ENCODE measurements around the gene SCOC.
"Not testable (repeated sequence)": the region's sequence is repeated elsewhere in the genome, so short reads cannot be mapped to it uniquely, and the experiment has no call there.

The SCOC gene

GRCh38 chr4:140359562-140360427, 13.7 kb upstream of the SCOC start:
- intact Hi-C loops (cut with DNase I): loop anchor here (5.0 kb wide), 2 partner anchors 248 to 488 kb away; no protein-coding TSS in a partner anchor

DNA sequence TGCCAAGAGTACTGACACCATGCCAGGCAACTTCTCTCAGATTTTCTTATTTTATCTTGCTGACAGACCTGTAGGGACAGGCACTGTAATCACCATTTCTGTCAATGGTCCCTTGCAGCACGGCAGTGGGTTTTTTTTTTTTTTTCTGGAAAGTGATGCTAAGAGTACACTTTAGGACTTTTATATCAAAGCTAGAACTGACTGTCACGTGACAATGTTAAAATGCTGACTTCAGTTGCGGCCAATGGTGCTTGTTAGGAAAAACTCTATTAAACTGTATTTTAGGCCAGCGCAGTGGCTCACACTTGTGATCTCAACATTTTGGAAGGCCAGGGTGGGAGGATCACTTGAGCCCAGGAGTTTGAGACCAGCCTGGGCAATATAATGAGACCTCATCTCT, 12.3 kb upstream of the SCOC start:
- no peak for DNase-seq
- intact Hi-C loops (cut with DNase I): loop anchor here (5.0 kb wide), 1 partner anchor 486 kb away; no protein-coding TSS in a partner anchor

More at GRCh38 chr4:140359562-140360427, 13.7 kb upstream of the SCOC start:
- peak in 8 of 10 donors; percentile 58 to 90 (median 72) for DNase-seq

- no peak for DNase-seq
- intact Hi-C loops (cut with DNase I): loop anchor here (5.0 kb wide), 1 partner anchor 484 kb away; no protein-coding TSS in a partner anchor
Observed at GRCh38 chr4:140363051-140363450, 10.4 kb upstream of the SCOC start.

DNA sequence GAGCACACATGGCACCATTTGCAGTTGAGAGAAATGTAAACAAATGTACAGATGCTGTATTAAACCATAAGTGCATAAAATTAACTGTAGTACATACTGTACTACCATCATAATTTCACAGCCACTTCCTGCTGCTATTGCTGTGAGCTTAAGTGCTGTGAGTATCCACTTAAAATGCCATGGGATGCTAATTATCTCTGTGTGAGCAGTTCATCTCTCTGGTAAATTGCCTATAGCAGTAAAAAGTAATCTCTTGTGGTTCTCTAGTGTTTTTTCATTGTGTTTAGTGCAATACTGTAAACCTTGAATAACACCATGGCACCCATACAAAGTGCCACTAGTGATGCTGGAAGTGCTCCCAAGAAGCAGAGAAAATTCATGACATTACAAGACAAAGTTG, 9.9 kb upstream of the SCOC start:
- no peak for DNase-seq
- intact Hi-C loops (cut with DNase I): loop anchor here (5.0 kb wide), 1 partner anchor 484 kb away; no protein-coding TSS in a partner anchor

DNA sequence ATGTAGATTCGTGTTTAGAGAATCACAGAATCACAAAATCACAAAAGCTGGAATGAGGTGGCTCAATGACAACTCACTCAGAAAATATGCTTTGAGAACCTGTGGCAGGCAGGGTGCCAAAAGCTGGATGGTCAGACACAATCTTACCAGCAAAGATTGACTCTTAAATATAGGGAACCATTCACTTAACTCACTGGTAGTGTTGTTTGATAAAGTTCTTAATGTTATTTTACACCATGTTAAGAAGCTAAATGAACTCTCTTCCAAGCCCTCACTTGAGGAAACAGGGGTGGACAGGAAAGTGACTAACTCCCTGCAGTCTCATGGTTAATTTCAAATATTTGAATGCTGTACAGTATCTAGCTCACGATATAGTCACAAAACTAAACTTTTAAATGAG, 5.7 kb upstream of the SCOC start:
- intact Hi-C loops (cut with DNase I): no loop called here
- no peak for DNase-seq

- no peak for DNase-seq
- intact Hi-C loops (cut with DNase I): no loop called here
Observed at GRCh38 chr4:140368686-140369085, 4.8 kb upstream of the SCOC start.

- intact Hi-C loops (cut with DNase I): loop anchor here (2.0 kb wide), 1 partner anchor 152 kb away; the partner anchor contains the start of gene ELMOD2
Observed at GRCh38 chr4:140372751-140373327, 607 bp upstream of the SCOC start.

GRCh38 chr4:140374130-140374477, 658 bp downstream of the SCOC start:
- intact Hi-C loops (cut with DNase I): no loop called here
- no peak for DNase-seq

More at GRCh38 chr4:140372751-140373327, 607 bp upstream of the SCOC start:
- no peak for DNase-seq

DNA sequence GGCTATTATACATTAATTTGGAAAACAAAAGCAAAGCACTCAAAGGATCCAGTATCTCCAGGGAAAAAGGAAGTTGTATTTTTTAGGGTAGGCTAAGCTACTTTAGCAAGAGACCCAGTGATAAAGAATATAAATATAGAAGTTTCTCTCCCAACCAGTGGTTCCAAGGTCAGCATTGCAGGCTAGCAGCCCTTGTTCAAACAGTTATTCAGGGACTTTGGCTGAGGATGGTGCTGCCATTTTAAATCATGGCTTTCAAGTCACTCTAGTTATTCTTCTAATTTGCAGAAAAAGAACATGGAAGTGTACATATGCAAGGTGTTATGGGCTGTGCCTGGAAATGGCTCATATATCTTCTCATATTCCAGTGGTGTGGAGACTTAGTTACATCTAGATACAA, 9.3 kb downstream of the SCOC start:
- no peak for DNase-seq
- intact Hi-C loops (cut with DNase I): no loop called here

GRCh38 chr4:140388015-140388414, 14.6 kb downstream of the SCOC start:
- DNase-seq: no peak
- intact Hi-C loops (cut with DNase I): no loop called here

- intact Hi-C loops (cut with DNase I): no loop called here
Observed at GRCh38 chr4:140395668-140396067, 22.2 kb downstream of the SCOC start.

DNA sequence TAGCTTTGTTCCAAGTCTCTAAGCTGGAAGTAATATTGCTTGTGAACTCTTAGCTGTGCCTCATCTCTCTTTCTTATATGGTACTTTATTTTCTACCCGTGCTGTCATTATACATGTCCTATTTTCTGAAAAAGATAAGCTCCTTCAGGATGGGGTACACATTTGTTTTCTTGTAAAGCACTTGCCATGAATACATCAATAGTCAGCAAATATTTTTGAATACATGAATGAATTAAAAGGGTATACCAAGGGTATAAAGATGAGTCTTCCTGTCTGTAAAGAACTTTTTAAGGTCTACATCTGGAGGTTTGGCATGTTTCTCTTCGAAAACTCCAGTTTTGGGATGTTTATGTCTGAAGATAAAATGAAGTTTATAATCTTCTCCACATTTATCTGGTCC, 26.7 kb downstream of the SCOC start:
- DNase-seq: no peak
- intact Hi-C loops (cut with DNase I): no loop called here

More at GRCh38 chr4:140395668-140396067, 22.2 kb downstream of the SCOC start:
- DNase-seq: no peak

DNA sequence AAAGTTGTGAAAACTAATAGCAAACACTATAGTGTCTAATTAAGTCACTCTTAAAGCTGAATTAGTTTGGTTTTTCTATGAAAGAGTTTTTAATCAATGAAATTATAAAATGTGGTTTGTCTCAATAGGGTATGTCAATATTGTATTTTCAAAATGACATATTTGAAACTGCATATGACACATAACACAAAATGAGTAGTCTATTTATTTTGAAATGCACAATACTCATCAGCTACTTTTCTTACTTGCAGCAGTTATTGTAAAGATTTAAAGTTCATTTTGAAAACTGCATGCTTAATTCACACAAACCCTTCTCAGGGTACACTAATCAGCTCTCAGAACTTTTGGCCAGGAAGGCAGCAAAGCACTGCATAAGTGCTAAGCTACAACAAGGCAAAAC, 32.8 kb downstream of the SCOC start:
- no peak for DNase-seq

GRCh38 chr4:140408974-140409373, 35.5 kb downstream of the SCOC start:
- no peak for DNase-seq
- intact Hi-C loops (cut with DNase I): no loop called here

More for the DNA sequence above, 32.8 kb downstream of the SCOC start:
- intact Hi-C loops (cut with DNase I): no loop called here

DNA sequence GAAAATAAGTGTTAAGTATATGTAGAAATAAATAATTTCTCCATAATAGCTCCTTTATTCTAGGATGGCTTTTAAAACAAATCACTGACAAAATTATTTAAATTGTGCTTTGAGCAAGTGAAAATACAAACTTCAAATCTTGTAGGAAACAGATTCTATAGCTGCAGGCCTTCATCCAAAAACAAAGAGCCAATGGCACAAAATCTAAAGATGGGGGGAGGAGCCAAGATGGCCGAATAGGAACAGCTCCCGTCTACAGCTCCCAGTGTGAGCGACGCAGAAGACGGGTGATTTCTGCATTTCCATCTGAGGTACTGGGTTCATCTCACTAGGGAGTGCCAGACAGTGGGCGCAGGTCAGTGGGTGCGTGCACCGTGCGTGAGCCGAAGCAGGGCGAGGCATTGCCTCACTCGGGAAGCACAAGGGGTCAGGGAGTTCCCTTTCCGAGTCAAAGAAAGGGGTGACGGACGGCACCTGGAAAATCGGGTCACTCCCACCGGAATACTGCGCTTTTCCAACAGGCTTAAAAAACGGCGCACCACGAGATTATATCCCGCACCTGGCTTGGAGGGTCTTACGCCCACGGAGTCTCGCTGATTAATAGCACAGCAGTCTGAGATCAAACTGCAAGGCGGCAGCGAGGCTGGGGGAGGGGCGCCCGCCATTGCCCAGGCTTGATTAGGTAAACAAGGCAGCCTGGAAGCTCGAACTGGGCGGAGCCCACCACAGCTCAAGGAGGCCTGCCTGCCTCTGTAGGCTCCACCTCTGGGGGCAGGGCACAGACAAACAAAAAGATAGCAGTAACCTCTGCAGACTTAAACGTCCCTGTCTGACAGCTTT, 39.9 kb downstream of the SCOC start:
- intact Hi-C loops (cut with DNase I): not testable (repeated sequence)

DNA sequence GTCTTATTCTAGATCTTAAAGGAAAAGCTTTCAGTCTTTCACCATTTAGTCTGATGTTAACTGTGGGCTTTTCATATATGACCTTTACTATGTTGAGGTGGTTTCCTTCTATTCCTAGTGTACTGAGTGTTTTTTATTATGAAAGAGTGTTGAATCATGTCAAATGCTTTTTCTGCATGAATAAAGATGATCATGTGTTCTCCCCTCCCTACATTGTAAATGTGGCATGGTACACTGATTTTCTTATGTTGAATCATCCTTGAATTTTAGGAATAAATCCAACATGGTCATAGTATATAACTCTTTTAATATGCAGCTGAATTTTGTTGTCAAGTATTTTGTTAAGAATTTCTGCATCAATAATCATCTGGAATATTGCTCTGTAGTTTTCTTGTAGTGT, 49.7 kb downstream of the SCOC start:
- DNase-seq: no peak
- intact Hi-C loops (cut with DNase I): no loop called here

More for the DNA sequence above, 39.9 kb downstream of the SCOC start:
- DNase-seq: peak in 1 of 10 donors; percentile 61

DNA sequence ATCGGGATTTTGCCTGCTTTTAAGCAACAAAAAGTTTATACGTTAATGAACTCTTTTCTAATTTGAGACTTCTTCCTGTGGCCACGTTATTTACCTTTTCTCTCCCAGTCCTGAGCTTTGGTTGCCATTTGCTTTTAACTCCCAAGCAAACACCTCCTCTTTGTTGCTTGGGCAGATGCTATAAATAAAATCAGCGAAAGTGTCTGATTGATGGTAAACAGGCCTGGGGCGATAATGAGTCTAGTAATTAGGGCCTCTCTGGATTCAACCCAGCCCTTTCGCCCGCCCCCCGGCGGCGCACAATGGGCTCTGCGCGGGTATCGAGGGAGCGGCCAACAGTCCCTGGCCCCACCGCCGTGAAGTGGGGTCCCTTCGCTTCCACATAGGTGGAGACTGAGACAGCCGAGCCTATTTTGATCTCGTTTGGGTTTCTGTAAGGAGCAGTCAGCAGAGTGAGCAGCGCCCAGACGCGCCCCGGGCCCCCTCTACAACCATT, 53.2 kb downstream of the SCOC start:
- peak in 5 of 10 donors; percentile 6 to 81 (median 10) for DNase-seq
- intact Hi-C loops (cut with DNase I): no loop called here

DNA sequence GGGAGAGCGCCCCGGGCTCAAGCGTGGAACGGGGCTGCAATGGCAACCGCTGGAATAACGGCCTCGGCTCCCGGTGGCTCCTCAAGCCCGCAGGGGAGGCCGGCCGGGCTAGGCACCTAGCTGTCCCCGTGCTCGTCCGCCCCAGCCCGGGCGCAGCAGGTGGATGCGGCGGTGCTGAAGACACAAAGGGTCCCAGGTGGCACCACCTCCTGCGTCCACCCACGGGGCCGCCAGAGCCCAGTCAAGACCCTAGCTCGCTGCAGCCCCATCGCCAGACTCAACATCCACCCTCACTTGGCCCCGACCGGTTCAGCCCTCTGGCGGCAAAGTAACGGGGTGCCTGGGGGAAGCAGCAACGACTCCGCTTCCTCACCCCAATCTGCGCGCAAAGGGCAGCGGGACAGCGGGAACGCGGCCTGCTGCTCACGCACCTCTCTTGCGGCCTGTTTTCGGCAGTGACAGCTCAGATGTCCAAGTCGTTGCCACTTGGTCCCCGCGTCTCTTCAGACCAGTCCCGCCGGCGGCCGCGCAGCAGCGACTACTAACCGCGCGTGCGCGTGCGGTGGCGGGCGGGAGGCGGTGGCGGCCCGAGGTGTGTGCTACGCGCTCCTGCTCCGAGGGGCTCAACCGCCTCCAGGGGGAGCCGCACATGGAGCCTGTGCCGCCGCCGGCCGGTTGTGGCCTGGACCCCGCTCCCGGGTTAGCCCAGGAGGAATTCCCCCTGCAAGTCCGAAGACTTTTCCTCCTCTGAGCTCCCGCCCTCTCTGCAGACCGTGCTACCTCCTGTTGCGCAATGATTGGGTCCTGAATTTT, 53.9 kb downstream of the SCOC start, which contains the start of gene CLGN:
Gene CLGN (minus strand): TSS at position 543 of the 813 bp plus-strand sequence. CDS start 14,570 bp downstream, outside the sequence.
- DNase-seq: peak; percentile 52 to 96 (median 72)
- intact Hi-C loops (cut with DNase I): no loop called here

DNA sequence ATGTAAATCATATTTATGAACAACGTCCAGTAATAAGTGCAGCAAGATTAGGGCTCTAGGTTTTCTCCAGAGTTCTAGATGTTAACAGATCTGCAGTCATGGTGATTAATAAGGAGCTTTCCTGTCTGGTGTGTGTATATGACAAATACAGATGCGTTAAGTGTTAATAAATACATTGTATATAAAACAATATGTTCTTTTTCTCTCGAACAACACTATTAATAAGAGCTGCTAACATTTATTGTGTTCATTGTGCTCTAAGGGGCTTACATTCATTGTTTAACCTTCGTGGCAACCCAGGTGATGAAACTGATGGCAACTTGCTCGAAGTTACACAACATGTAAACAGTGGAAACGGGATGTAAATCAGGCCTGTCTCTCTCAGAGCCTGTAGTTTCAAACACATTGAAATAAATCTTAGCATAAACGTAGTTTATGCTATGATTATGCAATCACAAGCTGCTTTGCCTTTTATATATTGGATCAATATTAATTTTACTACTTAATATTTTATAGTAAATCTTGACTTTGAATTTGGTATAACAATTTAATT, 54.5 kb downstream of the SCOC start:
- intact Hi-C loops (cut with DNase I): no loop called here
- DNase-seq: no peak

Measured in posterior cingulate gyrus (tissue), 11 donors.